Panc1 (cell line): Measurements from ENCODE around the gene KRTAP1-4. TPM values are rescaled to one million over a fixed set of nuclear protein-coding genes. Genes with fewer than 3 reads are reported as not detected.

Experiments used
- ATAC-seq: fragments of 200-7000 bp; cut with Tn5 transposase; 2 replicates; pipeline ENCODE4 v1.9.1; 2020; ENCODE audit warnings: mild to moderate bottlenecking, moderate library complexity
- BruUV-seq: library from RNA; stranded (reverse); fragments of 400-500 nt; replicated peaks from 2 replicates; lab custom pipeline; 2021; lab: Mats Ljungman, UMichigan
- CTCF ChIA-PET: fragments of 300-600 bp; sonication (Branson Sonifier 250); formaldehyde crosslinking; loops from one replicate; lab custom pipeline; 2022; ENCODE audit warnings: antibody characterized with exemption; lab: Charles Lee
- POLR2A ChIA-PET: fragments of 300-600 bp; sonication (Branson Sonifier 250); formaldehyde crosslinking; loops from one replicate; lab custom pipeline; 2022; ENCODE audit warnings: antibody characterized with exemption; lab: Charles Lee
- DNase-seq: peaks from one replicate; pipeline ENCODE4 v3.0.0-alpha.2; 2010; ENCODE audit warnings: low read depth, low spot score
- H3K27ac ChIP-seq: 2 replicates; pipeline ENCODE4 v1.5.1; 2011; ENCODE audit warnings: mild to moderate bottlenecking, low read length, inconsistent platforms
- H3K27me3 ChIP-seq: fragments of 200-500 bp; sonication (Bioruptor generic); 2 replicates; pipeline ENCODE4 v1.6.0; 2014; ENCODE audit warnings: low read length, inconsistent platforms; ENCODE audit not compliant: control insufficient read depth, insufficient read depth
- H3K36me3 ChIP-seq: fragments of 200-500 bp; sonication (Bioruptor generic); 2 replicates; pipeline ENCODE4 v1.5.1; 2014; ENCODE audit warnings: inconsistent platforms, mild to moderate bottlenecking, low read length, moderate library complexity; ENCODE audit not compliant: control insufficient read depth, insufficient read depth
- H3K4me1 ChIP-seq: 2 replicates; pipeline ENCODE4 v1.5.1; 2011; ENCODE audit warnings: inconsistent platforms, mild to moderate bottlenecking, low read length, moderate library complexity; ENCODE audit not compliant: control insufficient read depth, insufficient read depth
- H3K4me3 ChIP-seq, 2 experiments: 2 replicates each; pipeline ENCODE4 v1.5.1; 2011 to 2012; ENCODE audit warnings: low read depth in 2 of 2, low read length in 2 of 2, mild to moderate bottlenecking in 2 of 2, inconsistent platforms in 1 of 2, moderate library complexity in 1 of 2
- H3K9me3 ChIP-seq: fragments of 200-500 bp; sonication (Bioruptor generic); 2 replicates; pipeline ENCODE4 v1.5.1; 2014; ENCODE audit warnings: low read depth, mild to moderate bottlenecking, inconsistent platforms, low read length, moderate library complexity; ENCODE audit not compliant: control insufficient read depth, insufficient read depth
- CTCF ChIP-seq: fragments of 450-650 bp; IDR thresholded peaks from 2 replicates; pipeline ENCODE4 v1.5.1; 2017; ENCODE audit warnings: mild to moderate bottlenecking
- POLR2AphosphoS5 ChIP-seq: IDR thresholded peaks from 2 replicates; pipeline ENCODE4 v1.6.1; 2012; ENCODE audit warnings: mild to moderate bottlenecking, low read depth, low read length, moderate library complexity
- REST ChIP-seq, 2 experiments: IDR thresholded peaks; 2 replicates each; pipeline ENCODE4 v1.6.1; 2011 to 2012; ENCODE audit warnings: low read depth in 2 of 2, control low read depth in 1 of 2, low read length in 1 of 2, mild to moderate bottlenecking in 1 of 2, moderate library complexity in 1 of 2; ENCODE audit not compliant: insufficient read depth in 1 of 2
- SIN3A ChIP-seq: IDR thresholded peaks from 2 replicates; pipeline ENCODE4 v1.6.1; 2012; ENCODE audit warnings: low read depth, mild to moderate bottlenecking, low read length, moderate library complexity, borderline replicate concordance; ENCODE audit not compliant: insufficient read depth
- TCF7L2 ChIP-seq: IDR thresholded peaks from 2 replicates; pipeline ENCODE4 v1.6.1; 2011; ENCODE audit warnings: mild to moderate bottlenecking, low read depth, low read length, inconsistent platforms
- in situ Hi-C: cut with HindIII; loops from 2 replicates; pipeline ENCODE4 v1.10.0; 2016; ENCODE audit warnings: low sequenced_read_pairs, low pct_unique_long_range_greater_than_20kb
- intact Hi-C: fragments of 100-400 bp; cut with micrococcal nuclease; formaldehyde crosslinking; loops from one replicate; pipeline ENCODE4 v1.10.0; 2022; ENCODE audit not compliant: unreplicated experiment
- total RNA-seq: library from RNA; stranded (reverse); gene quantifications from one replicate; pipeline ENCODE4 v1.2.1, GENCODE V29; 2021; ENCODE audit not compliant: unreplicated experiment

Gene KRTAP1-4
- total RNA-seq, 1 experiment from 2014 or later = not detected

GRCh38 chr17:41020336-41020735 is 9.7 kb downstream of the KRTAP1-4 start:
- BruUV-seq = no TSS peak
- CTCF ChIA-PET = no interaction called here
- no peak for ATAC-seq

GRCh38 chr17:41019415-41019814 is 10.6 kb downstream of the KRTAP1-4 start:
- Histone ChIP-seq H3K9me3 (no peaks in the 10 kb centered on the region), H3K27ac (no peak overlapping the region), H3K4me1 (no peaks in the 10 kb centered on the region), H3K4me3 (no peak overlapping the region), H3K27me3 (peaks cover 2% of the 10 kb centered on the region; the same call in 1 of the 2 replicates), H3K36me3 (no peaks in the 10 kb centered on the region)
- no peak for TF ChIP-seq TCF7L2
- no peak for TF ChIP-seq REST (IDR thresholded peaks at IDR 0.05; ENCODE audit: insufficient read depth in 1 of 2, low read depth in 2 of 2, low read length in 1 of 2)
- TF ChIP-seq POLR2AphosphoS5 = no peak
- no peak for TF ChIP-seq SIN3A
- TF ChIP-seq CTCF = no peak
- ChIA-PET CTCF (no interaction called here), POLR2A (no interaction called here)
- intact Hi-C loops (no loop called here), in situ Hi-C loops (no loop called here)
- BruUV-seq = no TSS peak
- ATAC-seq (no peak), DNase-seq (no peak)

More at GRCh38 chr17:41020336-41020735, 9.7 kb downstream of the KRTAP1-4 start:
- POLR2A ChIA-PET = no interaction called here
- TF ChIP-seq TCF7L2 (no peak), REST (IDR thresholded peaks at IDR 0.05; ENCODE audit: insufficient read depth in 1 of 2, low read depth in 2 of 2, low read length in 1 of 2) (no peak), CTCF (no peak), POLR2AphosphoS5 (no peak), SIN3A (no peak)
- H3K36me3 ChIP-seq = no peaks in the 10 kb centered on the region
- peaks cover 2% of the 10 kb centered on the region; the same call in 1 of the 2 replicates for H3K27me3 ChIP-seq
- in situ Hi-C loops = no loop called here
- intact Hi-C loops = no loop called here
- H3K4me3 ChIP-seq = no peak overlapping the region
- no peak for DNase-seq
- no peaks in the 10 kb centered on the region for H3K9me3 ChIP-seq
- no peak overlapping the region for H3K27ac ChIP-seq
- no peaks in the 10 kb centered on the region for H3K4me1 ChIP-seq
